HG03039 (cell line): ENCODE measurements around the gene SHROOM4.

Experiments
- ATAC-seq: cut with Tn5 transposase; IDR thresholded peaks from one replicate; pipeline ENCODE4 v1.9.1; 2021; ENCODE audit warnings: mild to moderate bottlenecking, moderate library complexity; ENCODE audit not compliant: unreplicated experiment

SHROOM4 gene

GRCh38 chrX:50712777-50713176 lies 101.2 kb downstream of the SHROOM4 start:
- ATAC-seq: no peak

GRCh38 chrX:50711907-50712306 lies 102.1 kb downstream of the SHROOM4 start:
- no peak for ATAC-seq

GRCh38 chrX:50707955-50708699 lies 105.9 kb downstream of the SHROOM4 start:
- no peak for ATAC-seq

GRCh38 chrX:50707405-50707804 lies 106.6 kb downstream of the SHROOM4 start:
- no peak for ATAC-seq

- ATAC-seq: no peak
Measured at GRCh38 chrX:50705042-50705441, 109.0 kb downstream of the SHROOM4 start.

- no peak for ATAC-seq
Measured at GRCh38 chrX:50704360-50704759, 109.6 kb downstream of the SHROOM4 start.

GRCh38 chrX:50700921-50701320 lies 113.1 kb downstream of the SHROOM4 start:
- no peak for ATAC-seq

GRCh38 chrX:50698944-50699343 lies 115.0 kb downstream of the SHROOM4 start:
- no peak for ATAC-seq

GRCh38 chrX:50697691-50698090 lies 116.3 kb downstream of the SHROOM4 start:
- ATAC-seq: no peak

GRCh38 chrX:50691820-50692219 lies 122.2 kb downstream of the SHROOM4 start:
- ATAC-seq: no peak

GRCh38 chrX:50684871-50685270 lies 129.1 kb downstream of the SHROOM4 start:
- no peak for ATAC-seq

GRCh38 chrX:50680990-50681389 lies 133.0 kb downstream of the SHROOM4 start:
- ATAC-seq: no peak

GRCh38 chrX:50677789-50678188 lies 136.2 kb downstream of the SHROOM4 start:
- ATAC-seq: no peak

- no peak for ATAC-seq
Measured at GRCh38 chrX:50671661-50672060, 142.3 kb downstream of the SHROOM4 start.

- ATAC-seq: no peak
Measured at GRCh38 chrX:50668860-50669259, 145.1 kb downstream of the SHROOM4 start.

GRCh38 chrX:50648156-50648555 lies 165.8 kb downstream of the SHROOM4 start:
- no peak for ATAC-seq

- ATAC-seq: no peak
Measured at GRCh38 chrX:50644496-50644895, 169.5 kb downstream of the SHROOM4 start.

- ATAC-seq: no peak
Measured at GRCh38 chrX:50643525-50644137, 170.4 kb downstream of the SHROOM4 start.

- ATAC-seq: no peak
Measured at GRCh38 chrX:50638123-50638522, 175.9 kb downstream of the SHROOM4 start.

GRCh38 chrX:50635817-50636365 lies 178.1 kb downstream of the SHROOM4 start:
- no peak for ATAC-seq

- no peak for ATAC-seq
Measured at GRCh38 chrX:50635162-50635561, 178.8 kb downstream of the SHROOM4 start.

- ATAC-seq: no peak
Measured at GRCh38 chrX:50629774-50630173, 184.2 kb downstream of the SHROOM4 start.
